Erythroblast (primary cell): Measurements from ENCODE around the gene TLL2.

Experiments used
- GATA1 ChIP-seq: IDR thresholded peaks from 2 replicates; pipeline ENCODE4 v1.6.1; 2011; ENCODE audit warnings: low read depth, mild to moderate bottlenecking, control low read depth, low read length, moderate library complexity
- POLR2A ChIP-seq: IDR thresholded peaks from 2 replicates; pipeline ENCODE4 v1.6.1; 2011; ENCODE audit warnings: mild to moderate bottlenecking, low read length

- TF ChIP-seq POLR2A (no peak), GATA1 (no peak)
These were observed 154.7 kb downstream of the TLL2 start, which contains the start of gene OPALIN for GRCh38 chr10:96358851-96359540.
